B cell (primary cell): ENCODE results near the gene EXT2. TPM values are rescaled to one million over a fixed set of nuclear protein-coding genes. Genes with fewer than 3 reads are reported as not detected.

Experiments
- ATAC-seq: fragments of 200-7000 bp; cut with Tn5 transposase; one replicate; pipeline ENCODE4 v1.10.0; 2021; ENCODE audit warnings: low read depth, mild to moderate bottlenecking, moderate number of reproducible peaks, moderate library complexity
- CTCF ChIA-PET: fragments of 350-600 bp; sonication (Branson Sonifier 250); formaldehyde crosslinking; loops from one replicate; lab custom pipeline; 2021; ENCODE audit warnings: antibody characterized with exemption, inconsistent platforms; lab: Charles Lee
- POLR2A ChIA-PET: fragments of 350-600 bp; sonication (Branson Sonifier 250); formaldehyde crosslinking; loops from one replicate; lab custom pipeline; 2021; ENCODE audit warnings: antibody characterized with exemption; lab: Charles Lee
- DNase-seq: peaks from one replicate; pipeline ENCODE4 v3.0.0; 2013
- H2AFZ ChIP-seq: 2 replicates; pipeline ENCODE4 v1.6.1; 2012; ENCODE audit warnings: mild to moderate bottlenecking, low read depth, low read length; ENCODE audit not compliant: insufficient read depth, poor library complexity, severe bottlenecking
- H3K27ac ChIP-seq, 2 donors: 1 replicate in 1 of 2; 2 replicates in 1 of 2; pipeline ENCODE4 v1.5.1; 2012 to 2013; ENCODE audit warnings: low read length in 2 of 2, mild to moderate bottlenecking in 2 of 2, moderate library complexity in 1 of 2
- H3K27me3 ChIP-seq, 4 experiments: fragments of 200-600 bp in 1 of 4; sonication (generic) in 1 of 4; replicated peaks in 1 of 4; 1 replicate in 2 of 4; 2 replicates in 2 of 4; pipeline versions ENCODE4 v1.6.1 to v1.7.0; 2013 to 2016; ENCODE audit warnings: low read length in 3 of 4, mild to moderate bottlenecking in 2 of 4, mixed read lengths in 1 of 4, moderate library complexity in 1 of 4; ENCODE audit not compliant: insufficient read depth in 4 of 4, control insufficient read depth in 3 of 4; ENCODE audit errors: control extremely low read depth in 1 of 4
- H3K36me3 ChIP-seq, 2 experiments: replicated peaks in 1 of 2; 1 replicate in 1 of 2; 2 replicates in 1 of 2; pipeline versions ENCODE4 v1.6.1 to v1.7.1; 2013; ENCODE audit warnings: low read length in 1 of 2; ENCODE audit not compliant: insufficient read depth in 2 of 2, control insufficient read depth in 1 of 2; ENCODE audit errors: control extremely low read depth in 1 of 2, extremely low read depth in 1 of 2
- H3K4me1 ChIP-seq, 2 donors: fragments of 200-600 bp in 1 of 2; sonication (generic) in 1 of 2; 1 replicate in 1 of 2; 2 replicates in 1 of 2; pipeline versions ENCODE4 v1.5.1 to v1.6.1; 2013 to 2017; ENCODE audit warnings: low read length in 2 of 2; ENCODE audit not compliant: control insufficient read depth in 2 of 2, insufficient read depth in 2 of 2
- H3K4me2 ChIP-seq: replicated peaks from 2 replicates; pipeline ENCODE3; 2012; ENCODE audit warnings: mild to moderate bottlenecking, low read depth, low read length; ENCODE audit not compliant: poor library complexity, severe bottlenecking
- H3K4me3 ChIP-seq, 5 experiments: fragments of 200-600 bp in 1 of 5; sonication (generic) in 1 of 5; 1 replicate in 3 of 5; 2 replicates in 2 of 5; pipeline versions ENCODE4 v1.5.1 to v1.7.0; 2011 to 2016; ENCODE audit warnings: low read length in 4 of 5, mild to moderate bottlenecking in 4 of 5, low read depth in 2 of 5, control low read depth in 1 of 5, moderate library complexity in 1 of 5; ENCODE audit not compliant: insufficient read depth in 1 of 5; ENCODE audit errors: control extremely low read depth in 1 of 5, extremely low read depth in 1 of 5
- H3K79me2 ChIP-seq: fragments of 200-600 bp; sonication (generic); one replicate; pipeline ENCODE4 v1.6.0; 2016; ENCODE audit warnings: low read length; ENCODE audit not compliant: control insufficient read depth, insufficient read depth
- H3K9ac ChIP-seq: fragments of 200-600 bp; sonication (generic); 2 replicates; pipeline ENCODE4 v1.6.1; 2017; ENCODE audit warnings: mild to moderate bottlenecking, low read length, moderate library complexity
- H3K9me3 ChIP-seq, 3 donors: one replicate each; pipeline versions ENCODE4 v1.6.1 to v1.7.1; 2013; ENCODE audit warnings: low read length in 2 of 3; ENCODE audit not compliant: control insufficient read depth in 2 of 3, insufficient read depth in 1 of 3; ENCODE audit errors: control extremely low read depth in 1 of 3
- H4K20me1 ChIP-seq: 2 replicates; pipeline ENCODE4 v1.6.0; 2012; ENCODE audit warnings: mild to moderate bottlenecking, low read length; ENCODE audit not compliant: insufficient read depth, control insufficient read depth, poor library complexity, severe bottlenecking
- H3K27ac Mint-ChIP-seq: one replicate; pipeline ENCODE4 v1.8.0; 2021; ENCODE audit warnings: mixed read lengths
- H3K27me3 Mint-ChIP-seq: one replicate; pipeline ENCODE4 v1.8.0; 2021; ENCODE audit warnings: mixed read lengths
- H3K4me1 Mint-ChIP-seq: one replicate; pipeline ENCODE4 v1.8.0; 2021; ENCODE audit warnings: mixed read lengths
- H3K4me3 Mint-ChIP-seq: one replicate; pipeline ENCODE4 v1.8.0; 2021; ENCODE audit warnings: mixed read lengths
- H3K9me3 Mint-ChIP-seq: one replicate; pipeline ENCODE4 v1.8.0; 2022; ENCODE audit warnings: mixed read lengths; ENCODE audit not compliant: insufficient read depth
- EZH2 ChIP-seq: IDR thresholded peaks from 2 replicates; pipeline ENCODE4 v1.6.1; 2012; ENCODE audit warnings: borderline replicate concordance, low read depth, mild to moderate bottlenecking, moderate library complexity, low read length; ENCODE audit not compliant: insufficient read depth, poor library complexity, severe bottlenecking
- WGBS: methylation state at CpG from one replicate; pipeline ENCODE4 v1.1.5; 2013; ENCODE audit warnings: missing lambda C conversion rate; ENCODE audit not compliant: insufficient coverage; 5-methylcytosine and 5-hydroxymethylcytosine counted together
- intact Hi-C: fragments of 100-400 bp; cut with micrococcal nuclease; formaldehyde crosslinking; loops from one replicate; pipeline ENCODE4 v1.10.0; 2022
- polyA plus RNA-seq: library from polyadenylated mRNA; depleted of rRNA; stranded (reverse); fragments of >200 nt; gene quantifications from 2 replicates; pipeline ENCODE4 v1.2.3, GENCODE V29; 2012
- total RNA-seq, 2 donors: library from RNA; stranded (reverse); fragments of 120-200 nt in 1 of 2; gene quantifications; 1 replicate in 1 of 2; 2 replicates in 1 of 2; pipeline versions ENCODE4 v1.2.3 to v1.2.4, GENCODE V29; 2013 to 2022
- TF ChIP-seq, protein P1 (sequence below): fragments of 200-600 bp; IDR thresholded peaks from one replicate; pipeline ENCODE4 v1.8.0; 2022; ENCODE audit warnings: antibody characterized with exemption, mild to moderate bottlenecking

Gene EXT2
- total and polyA plus RNA-seq, 2 donors (not counting 1 experiment from before 2014, with no cell fraction given) = 11.0 to 27.8 TPM

DNA sequence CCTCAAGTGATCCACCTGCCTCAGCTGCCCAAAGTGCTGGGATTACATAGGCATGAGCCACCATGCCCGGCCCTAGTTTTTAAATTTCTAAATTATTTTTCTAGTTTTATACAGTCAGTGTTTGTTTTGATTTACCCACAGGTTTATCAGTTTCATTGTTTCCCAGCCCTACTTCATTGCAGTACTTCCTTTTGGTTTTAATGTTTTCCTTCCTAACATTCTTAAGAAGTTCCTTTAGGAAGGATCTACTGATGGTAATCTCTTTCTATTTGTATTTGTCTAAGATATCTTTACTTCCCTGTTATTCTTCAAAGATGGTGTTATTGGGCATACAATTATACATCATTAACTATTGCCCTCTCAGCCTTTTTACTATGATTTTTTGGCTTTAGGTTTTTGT is 4.9 kb upstream of the EXT2 start:
- no peak overlapping the region for H3K9ac ChIP-seq
- H3K4me3 ChIP-seq = no peak overlapping the region
- peaks cover 4 to 8% of the 10 kb centered on the region in 2 donors for H3K4me1 ChIP-seq
- no peak for DNase-seq
- no peak overlapping the region for H2AFZ ChIP-seq
- Mint-ChIP-seq H3K27me3 (no peaks in the 10 kb centered on the region), H3K9me3 (peaks cover 2% of the 10 kb centered on the region), H3K4me1 (peaks cover 12% of the 10 kb centered on the region), H3K4me3 (no peak overlapping the region), H3K27ac (no peak overlapping the region)
- no peak for ATAC-seq
- H3K27ac ChIP-seq = no peak overlapping the region
- ChIA-PET POLR2A (interaction anchor here (0.6 kb wide), 1 partner anchor 266 kb away, joined by 5 read pairs; no protein-coding TSS in a partner anchor), CTCF (no interaction called here)
- H4K20me1 ChIP-seq = peaks cover 7% of the 10 kb centered on the region
- no peaks in the 10 kb centered on the region for H3K9me3 ChIP-seq
- no peak for TF ChIP-seq EZH2
- TF ChIP-seq, protein P1, sequence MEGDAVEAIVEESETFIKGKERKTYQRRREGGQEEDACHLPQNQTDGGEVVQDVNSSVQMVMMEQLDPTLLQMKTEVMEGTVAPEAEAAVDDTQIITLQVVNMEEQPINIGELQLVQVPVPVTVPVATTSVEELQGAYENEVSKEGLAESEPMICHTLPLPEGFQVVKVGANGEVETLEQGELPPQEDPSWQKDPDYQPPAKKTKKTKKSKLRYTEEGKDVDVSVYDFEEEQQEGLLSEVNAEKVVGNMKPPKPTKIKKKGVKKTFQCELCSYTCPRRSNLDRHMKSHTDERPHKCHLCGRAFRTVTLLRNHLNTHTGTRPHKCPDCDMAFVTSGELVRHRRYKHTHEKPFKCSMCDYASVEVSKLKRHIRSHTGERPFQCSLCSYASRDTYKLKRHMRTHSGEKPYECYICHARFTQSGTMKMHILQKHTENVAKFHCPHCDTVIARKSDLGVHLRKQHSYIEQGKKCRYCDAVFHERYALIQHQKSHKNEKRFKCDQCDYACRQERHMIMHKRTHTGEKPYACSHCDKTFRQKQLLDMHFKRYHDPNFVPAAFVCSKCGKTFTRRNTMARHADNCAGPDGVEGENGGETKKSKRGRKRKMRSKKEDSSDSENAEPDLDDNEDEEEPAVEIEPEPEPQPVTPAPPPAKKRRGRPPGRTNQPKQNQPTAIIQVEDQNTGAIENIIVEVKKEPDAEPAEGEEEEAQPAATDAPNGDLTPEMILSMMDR = no peak
- H3K4me2 ChIP-seq = no peak overlapping the region
- intact Hi-C loops = loop anchor here (10.0 kb wide), 2 partner anchors 776 to 1254 kb away; partner anchors contain the start of gene API5
- H3K27me3 ChIP-seq = no peaks in the 10 kb centered on the region
- H3K79me2 ChIP-seq = peaks cover under 1% of the 10 kb centered on the region
- WGBS = no CpG with 5 or more reads among the region's 1 CpG
- H3K36me3 ChIP-seq = no peaks in the 10 kb centered on the region

DNA sequence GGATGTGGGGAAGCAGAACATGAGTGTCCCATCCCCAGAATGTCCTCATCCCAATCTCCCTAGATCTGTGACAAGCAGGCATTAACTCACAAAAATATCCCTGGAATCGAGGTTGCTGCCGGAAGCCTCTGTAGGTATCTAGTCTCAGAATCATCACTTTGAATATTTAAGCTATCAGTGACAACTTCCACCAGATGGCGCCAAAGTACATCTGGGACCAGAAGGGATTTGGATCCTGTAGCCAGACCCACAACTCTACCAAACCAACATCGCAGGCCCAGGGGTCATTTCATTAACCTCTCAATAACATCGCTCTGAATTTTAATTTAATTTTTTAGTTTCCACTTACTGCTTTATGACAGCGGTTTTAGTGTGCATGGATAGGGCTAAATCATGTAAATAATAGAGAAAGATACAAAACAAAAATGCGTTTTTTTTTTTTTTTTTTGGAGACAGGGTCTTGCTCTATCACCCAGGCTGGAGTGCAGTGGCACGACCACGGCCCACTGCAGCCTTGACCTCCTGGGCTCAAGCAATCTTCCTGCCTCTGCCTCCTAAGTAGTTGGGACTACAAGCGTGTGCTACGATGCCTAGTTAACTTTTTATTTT is 1.1 kb upstream of the EXT2 start:
- no peak overlapping the region for H3K4me2 ChIP-seq
- peak; percentile 83 for DNase-seq
- intact Hi-C loops = loop anchor here (1.0 to 10.0 kb wide), 5 partner anchors 28 to 1250 kb away; partner anchors contain the start of genes ACCS, API5 and TTC17
- peaks cover 14% of the 10 kb centered on the region for H4K20me1 ChIP-seq
- Mint-ChIP-seq H3K9me3 (no peaks in the 10 kb centered on the region), H3K4me3 (peak overlapping the region; percentile 52), H3K27me3 (no peaks in the 10 kb centered on the region), H3K4me1 (peaks cover 30% of the 10 kb centered on the region), H3K27ac (no peak overlapping the region)
- POLR2A ChIA-PET = interaction anchor here (0.7 to 1.0 kb wide), 3 partner anchors 28 to 1655 kb away, joined by 3 to 6 read pairs (median 4); partner anchors contain the start of gene ACCS
- no peak for TF ChIP-seq EZH2
- TF ChIP-seq, protein P1 = peak; percentile 82
- no peak overlapping the region for H3K27ac ChIP-seq
- H3K9ac ChIP-seq = no peak overlapping the region
- 9% methylated on average over 5 of the region's 11 CpGs for WGBS
- H3K79me2 ChIP-seq = peaks cover 25% of the 10 kb centered on the region
- H3K36me3 ChIP-seq = no peaks in the 10 kb centered on the region
- peak; percentile 37 for ATAC-seq
- H3K4me1 ChIP-seq = peaks cover 15 to 18% of the 10 kb centered on the region in 2 donors
- CTCF ChIA-PET = interaction anchor here (0.6 to 5.3 kb wide), 24 partner anchors 9 to 1672 kb away, joined by 3 to 61 read pairs (median 5); partner anchors contain the start of gene ACCS
- no peaks in the 10 kb centered on the region for H3K9me3 ChIP-seq
- no peak overlapping the region for H3K4me3 ChIP-seq
- H3K27me3 ChIP-seq = no peaks in the 10 kb centered on the region
- no peak overlapping the region for H2AFZ ChIP-seq
